SU-DHL-6 (cell line): ENCODE results near the gene ASPRV1.

ENCODE experiments used
- EZH2phosphoT487 ChIP-seq: fragments of 200-600 bp; sonication (generic), shearing (Covaris generic); conservative IDR thresholded peaks from 2 replicates; pipeline ENCODE4 v1.6.1; 2018; ENCODE audit warnings: mild to moderate bottlenecking, antibody characterized with exemption, low read length, moderate library complexity, mixed read lengths
- TF ChIP-seq, protein P1 (sequence below): fragments of 200-600 bp; sonication (generic); IDR thresholded peaks from one replicate; pipeline ENCODE4 v1.5.1; 2017; ENCODE audit warnings: antibody characterized with exemption, mild to moderate bottlenecking, low read length, moderate library complexity; ENCODE audit not compliant: insufficient read depth, poor library complexity, severe bottlenecking

DNA sequence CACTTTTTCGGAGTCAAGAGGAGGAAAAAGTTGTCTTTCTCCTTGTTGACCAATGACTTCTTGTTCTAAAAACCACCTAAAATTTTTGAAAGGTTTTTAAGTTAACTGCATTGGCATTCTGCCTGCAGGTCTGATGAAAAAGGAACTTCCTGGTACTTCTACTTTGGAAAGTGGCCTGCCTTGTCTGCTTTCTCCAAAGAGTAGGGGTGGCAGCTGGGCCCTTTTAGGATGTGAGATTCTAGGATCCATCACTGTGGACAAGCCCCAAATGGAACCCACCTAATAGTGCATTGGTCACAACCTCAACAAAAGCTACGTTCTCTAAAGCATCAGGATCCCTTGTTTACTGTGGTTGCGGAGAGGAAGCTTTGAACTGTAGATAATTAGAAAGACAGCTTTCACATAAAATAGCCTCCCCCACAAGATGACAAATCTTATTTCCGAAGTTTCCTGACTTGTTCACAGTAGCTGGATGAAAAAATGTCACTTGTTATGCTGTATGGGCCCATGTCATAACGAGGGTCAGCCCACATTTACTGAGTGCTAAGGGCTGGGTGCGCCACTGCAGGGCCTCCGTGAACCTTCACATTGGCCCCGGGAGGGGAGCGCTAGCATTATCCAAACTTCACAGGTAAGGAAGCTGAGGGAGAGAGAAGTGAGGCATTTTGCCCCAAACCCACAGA lies 17.4 kb downstream of the ASPRV1 start:
- TF ChIP-seq, protein P1, sequence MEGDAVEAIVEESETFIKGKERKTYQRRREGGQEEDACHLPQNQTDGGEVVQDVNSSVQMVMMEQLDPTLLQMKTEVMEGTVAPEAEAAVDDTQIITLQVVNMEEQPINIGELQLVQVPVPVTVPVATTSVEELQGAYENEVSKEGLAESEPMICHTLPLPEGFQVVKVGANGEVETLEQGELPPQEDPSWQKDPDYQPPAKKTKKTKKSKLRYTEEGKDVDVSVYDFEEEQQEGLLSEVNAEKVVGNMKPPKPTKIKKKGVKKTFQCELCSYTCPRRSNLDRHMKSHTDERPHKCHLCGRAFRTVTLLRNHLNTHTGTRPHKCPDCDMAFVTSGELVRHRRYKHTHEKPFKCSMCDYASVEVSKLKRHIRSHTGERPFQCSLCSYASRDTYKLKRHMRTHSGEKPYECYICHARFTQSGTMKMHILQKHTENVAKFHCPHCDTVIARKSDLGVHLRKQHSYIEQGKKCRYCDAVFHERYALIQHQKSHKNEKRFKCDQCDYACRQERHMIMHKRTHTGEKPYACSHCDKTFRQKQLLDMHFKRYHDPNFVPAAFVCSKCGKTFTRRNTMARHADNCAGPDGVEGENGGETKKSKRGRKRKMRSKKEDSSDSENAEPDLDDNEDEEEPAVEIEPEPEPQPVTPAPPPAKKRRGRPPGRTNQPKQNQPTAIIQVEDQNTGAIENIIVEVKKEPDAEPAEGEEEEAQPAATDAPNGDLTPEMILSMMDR, result no peak
- TF ChIP-seq EZH2phosphoT487, result no peak
